OCI-LY7 (cell line): ENCODE measurements around the gene DNAI2.

Source experiments
- EZH2phosphoT487 ChIP-seq: fragments of 200-600 bp; sonication (generic); IDR thresholded peaks from 2 replicates; pipeline ENCODE4 v1.6.1; 2018; ENCODE audit warnings: low read depth, borderline replicate concordance, mild to moderate bottlenecking, mixed run types, antibody characterized with exemption, low read length, moderate library complexity, mixed read lengths
- TF ChIP-seq, protein P1 (sequence below): fragments of 200-600 bp; sonication (generic); conservative IDR thresholded peaks from 2 replicates; pipeline ENCODE4 v1.5.1; 2014; ENCODE audit warnings: mild to moderate bottlenecking, antibody characterized with exemption, low read length, moderate library complexity, mixed read lengths

DNA sequence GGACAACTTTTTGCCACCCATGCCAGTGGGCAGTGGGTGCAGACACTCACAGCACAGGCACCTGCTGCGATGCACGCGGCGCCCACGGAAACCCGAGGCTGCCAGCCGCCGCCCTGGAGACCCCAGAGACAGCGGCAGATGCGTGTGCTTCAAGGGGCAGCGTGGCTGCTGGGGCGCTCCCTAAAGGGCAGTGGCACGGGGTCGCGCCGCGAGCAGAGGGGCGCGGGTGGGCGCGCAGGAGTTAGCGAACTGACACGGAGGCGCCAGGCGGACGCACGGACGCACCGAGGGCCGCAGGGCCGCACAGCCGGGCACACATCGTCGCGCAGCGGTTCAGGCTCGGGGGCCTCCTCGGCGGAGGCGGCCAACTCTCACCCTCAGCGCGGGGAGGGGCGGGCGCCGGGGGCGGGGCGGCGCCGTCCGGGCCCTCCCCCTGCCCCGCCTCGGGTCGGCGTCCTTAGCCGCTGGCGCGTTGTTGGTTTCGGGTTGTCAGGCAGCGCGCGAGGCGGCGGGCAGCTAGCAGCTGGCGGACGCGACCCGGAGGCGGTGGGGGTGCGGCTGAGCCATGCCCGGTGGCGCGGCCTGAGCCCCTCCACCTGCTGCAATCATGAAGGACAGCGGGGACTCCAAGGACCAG lies 51.8 kb downstream of the DNAI2 start, which contains the start of gene KIF19:
- no peak for TF ChIP-seq EZH2phosphoT487
- TF ChIP-seq, protein P1, sequence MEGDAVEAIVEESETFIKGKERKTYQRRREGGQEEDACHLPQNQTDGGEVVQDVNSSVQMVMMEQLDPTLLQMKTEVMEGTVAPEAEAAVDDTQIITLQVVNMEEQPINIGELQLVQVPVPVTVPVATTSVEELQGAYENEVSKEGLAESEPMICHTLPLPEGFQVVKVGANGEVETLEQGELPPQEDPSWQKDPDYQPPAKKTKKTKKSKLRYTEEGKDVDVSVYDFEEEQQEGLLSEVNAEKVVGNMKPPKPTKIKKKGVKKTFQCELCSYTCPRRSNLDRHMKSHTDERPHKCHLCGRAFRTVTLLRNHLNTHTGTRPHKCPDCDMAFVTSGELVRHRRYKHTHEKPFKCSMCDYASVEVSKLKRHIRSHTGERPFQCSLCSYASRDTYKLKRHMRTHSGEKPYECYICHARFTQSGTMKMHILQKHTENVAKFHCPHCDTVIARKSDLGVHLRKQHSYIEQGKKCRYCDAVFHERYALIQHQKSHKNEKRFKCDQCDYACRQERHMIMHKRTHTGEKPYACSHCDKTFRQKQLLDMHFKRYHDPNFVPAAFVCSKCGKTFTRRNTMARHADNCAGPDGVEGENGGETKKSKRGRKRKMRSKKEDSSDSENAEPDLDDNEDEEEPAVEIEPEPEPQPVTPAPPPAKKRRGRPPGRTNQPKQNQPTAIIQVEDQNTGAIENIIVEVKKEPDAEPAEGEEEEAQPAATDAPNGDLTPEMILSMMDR: no peak
